Measurements from ENCODE around the gene ZNF331. TPM values are rescaled to one million over a fixed set of nuclear protein-coding genes. Genes with fewer than 3 reads are reported as not detected.

Gene ZNF331
- total RNA-seq, 1 donor from 2014 or later = 7.9 TPM

GRCh38 chr19:53549340-53549739 lies 11.4 kb downstream of the ZNF331 start:
- Mint-ChIP-seq H3K9me3 (ENCODE audit: low read depth) (no peaks in the 10 kb centered on the region), H3K27me3 (ENCODE audit: low read depth) (no peaks in the 10 kb centered on the region), H3K36me3 (ENCODE audit: low read depth) (no peaks in the 10 kb centered on the region), H3K4me3 (ENCODE audit: unreplicated experiment) (no peak overlapping the region), H3K27ac (ENCODE audit: unreplicated experiment) (peak overlapping the region; percentile 29), H3K4me1 (ENCODE audit: low read depth) (peaks cover 11% of the 10 kb centered on the region)
- no peak for DNase-seq (ENCODE audit: low spot score)
- TF ChIP-seq CTCF (IDR thresholded peaks at IDR 0.05) = no peak

GRCh38 chr19:53552001-53552721 lies 14.2 kb downstream of the ZNF331 start:
- no peaks in the 10 kb centered on the region for H3K27me3 Mint-ChIP-seq (ENCODE audit: low read depth)
- peaks cover 8% of the 10 kb centered on the region for H3K4me1 Mint-ChIP-seq (ENCODE audit: low read depth)
- no peak overlapping the region for H3K4me3 Mint-ChIP-seq (ENCODE audit: unreplicated experiment)
- no peak for TF ChIP-seq CTCF (IDR thresholded peaks at IDR 0.05)
- no peaks in the 10 kb centered on the region for H3K36me3 Mint-ChIP-seq (ENCODE audit: low read depth)
- DNase-seq (ENCODE audit: low spot score) = no peak
- no peaks in the 10 kb centered on the region for H3K9me3 Mint-ChIP-seq (ENCODE audit: low read depth)
- H3K27ac Mint-ChIP-seq (ENCODE audit: unreplicated experiment) = no peak overlapping the region

- Mint-ChIP-seq H3K27ac (ENCODE audit: unreplicated experiment) (no peak overlapping the region), H3K4me1 (ENCODE audit: low read depth) (peaks cover 8% of the 10 kb centered on the region), H3K4me3 (ENCODE audit: unreplicated experiment) (no peak overlapping the region), H3K36me3 (ENCODE audit: low read depth) (no peaks in the 10 kb centered on the region), H3K9me3 (ENCODE audit: low read depth) (no peaks in the 10 kb centered on the region), H3K27me3 (ENCODE audit: low read depth) (no peaks in the 10 kb centered on the region)
- no peak for DNase-seq (ENCODE audit: low spot score)
- TF ChIP-seq CTCF (IDR thresholded peaks at IDR 0.05) = no peak
Measured at GRCh38 chr19:53553156-53553555, 15.2 kb downstream of the ZNF331 start.

GRCh38 chr19:53553865-53554791 lies 16.2 kb downstream of the ZNF331 start:
- TF ChIP-seq CTCF (IDR thresholded peaks at IDR 0.05) = no peak
- H3K27ac Mint-ChIP-seq (ENCODE audit: unreplicated experiment) = no peak overlapping the region
- peaks cover 3% of the 10 kb centered on the region for H3K36me3 Mint-ChIP-seq (ENCODE audit: low read depth)
- DNase-seq (ENCODE audit: low spot score) = no peak
- no peak overlapping the region for H3K4me3 Mint-ChIP-seq (ENCODE audit: unreplicated experiment)
- no peaks in the 10 kb centered on the region for H3K27me3 Mint-ChIP-seq (ENCODE audit: low read depth)
- H3K9me3 Mint-ChIP-seq (ENCODE audit: low read depth) = no peaks in the 10 kb centered on the region
- peaks cover 6% of the 10 kb centered on the region for H3K4me1 Mint-ChIP-seq (ENCODE audit: low read depth)

- no peak for TF ChIP-seq CTCF (IDR thresholded peaks at IDR 0.05)
- no peaks in the 10 kb centered on the region for H3K9me3 Mint-ChIP-seq (ENCODE audit: low read depth)
- peaks cover 1% of the 10 kb centered on the region for H3K4me1 Mint-ChIP-seq (ENCODE audit: low read depth)
- peaks cover 4% of the 10 kb centered on the region for H3K36me3 Mint-ChIP-seq (ENCODE audit: low read depth)
- DNase-seq (ENCODE audit: low spot score) = no peak
- H3K4me3 Mint-ChIP-seq (ENCODE audit: unreplicated experiment) = no peak overlapping the region
- H3K27ac Mint-ChIP-seq (ENCODE audit: unreplicated experiment) = no peak overlapping the region
- H3K27me3 Mint-ChIP-seq (ENCODE audit: low read depth) = no peaks in the 10 kb centered on the region
Measured at GRCh38 chr19:53554804-53555203, 16.9 kb downstream of the ZNF331 start.
